A673 (cell line): ENCODE measurements around the gene LNX1. TPM values are rescaled to one million over a fixed set of nuclear protein-coding genes. Genes with fewer than 3 reads are reported as not detected.

Experiments
- BruUV-seq: library from RNA; stranded (reverse); fragments of 400-500 nt; replicated peaks from 2 replicates; lab custom pipeline; 2021; lab: Mats Ljungman, UMichigan
- CTCF ChIA-PET: fragments of 300-600 bp; sonication (Branson Sonifier 250); formaldehyde crosslinking; loops from one replicate; lab custom pipeline; 2022; ENCODE audit warnings: antibody characterized with exemption; lab: Charles Lee
- POLR2A ChIA-PET: fragments of 300-600 bp; sonication (Branson Sonifier 250); formaldehyde crosslinking; loops from one replicate; lab custom pipeline; 2022; ENCODE audit warnings: antibody characterized with exemption; ENCODE audit not compliant: low non-redundant PET; lab: Charles Lee
- DNase-seq: peaks from one replicate; pipeline ENCODE4 v3.0.0-alpha.2; 2015; ENCODE audit warnings: low spot score
- H3K27ac ChIP-seq: fragments of 200-600 bp; sonication (generic); 2 replicates; pipeline ENCODE4 v1.5.1; 2016; ENCODE audit warnings: mixed run types, low read depth, mild to moderate bottlenecking, mixed read lengths, antibody characterized with exemption, low read length; ENCODE audit not compliant: poor library complexity, severe bottlenecking
- H3K27me3 ChIP-seq: fragments of 200-600 bp; sonication (generic); replicated peaks from 2 replicates; pipeline ENCODE4 v1.6.1; 2017; ENCODE audit warnings: mixed run types, low read depth, mild to moderate bottlenecking, mixed read lengths, antibody characterized with exemption, low read length; ENCODE audit not compliant: insufficient read depth, poor library complexity
- H3K36me3 ChIP-seq: fragments of 200-600 bp; sonication (generic); 2 replicates; pipeline ENCODE4 v1.6.1; 2016; ENCODE audit warnings: mixed run types, mild to moderate bottlenecking, mixed read lengths, antibody characterized with exemption, low read length; ENCODE audit not compliant: insufficient read depth, poor library complexity, severe bottlenecking
- H3K4me1 ChIP-seq: fragments of 200-600 bp; sonication (generic); 2 replicates; pipeline ENCODE4 v1.6.1; 2017; ENCODE audit warnings: mixed run types, mild to moderate bottlenecking, mixed read lengths, antibody characterized with exemption, low read length; ENCODE audit not compliant: insufficient read depth, poor library complexity, severe bottlenecking
- H3K4me3 ChIP-seq: fragments of 200-600 bp; sonication (generic); 2 replicates; pipeline ENCODE4 v1.5.1; 2016; ENCODE audit warnings: low read depth, mixed run types, mild to moderate bottlenecking, mixed read lengths, low read length; ENCODE audit not compliant: poor library complexity, severe bottlenecking
- H3K9me3 ChIP-seq: fragments of 200-600 bp; sonication (generic); 2 replicates; pipeline ENCODE4 v1.6.1; 2016; ENCODE audit warnings: mixed run types, low read depth, mild to moderate bottlenecking, mixed read lengths, antibody characterized with exemption, low read length; ENCODE audit not compliant: poor library complexity, severe bottlenecking
- EZH2 ChIP-seq: fragments of 200-600 bp; sonication (generic); IDR thresholded peaks from 2 replicates; pipeline ENCODE4 v1.6.1; 2017; ENCODE audit warnings: borderline replicate concordance, low read depth, mild to moderate bottlenecking, mixed read lengths, antibody characterized with exemption, low read length; ENCODE audit not compliant: poor library complexity, severe bottlenecking
- intact Hi-C: fragments of 100-400 bp; cut with micrococcal nuclease; formaldehyde crosslinking; loops from one replicate; pipeline ENCODE4 v1.10.0; 2022; ENCODE audit not compliant: unreplicated experiment
- total RNA-seq: library from RNA; stranded (reverse); gene quantifications from 2 replicates; pipeline ENCODE4 v1.2.3, GENCODE V29; 2021
- TF ChIP-seq, protein P1 (sequence below): fragments of 300-800, 200-600 bp; sonication (generic); conservative IDR thresholded peaks from 2 replicates; pipeline ENCODE4 v1.5.1; 2017; ENCODE audit warnings: low read depth, mild to moderate bottlenecking, antibody characterized with exemption, low read length, moderate library complexity, mixed read lengths

Gene LNX1
- total RNA-seq, 1 experiment from 2014 or later, result not detected

DNA sequence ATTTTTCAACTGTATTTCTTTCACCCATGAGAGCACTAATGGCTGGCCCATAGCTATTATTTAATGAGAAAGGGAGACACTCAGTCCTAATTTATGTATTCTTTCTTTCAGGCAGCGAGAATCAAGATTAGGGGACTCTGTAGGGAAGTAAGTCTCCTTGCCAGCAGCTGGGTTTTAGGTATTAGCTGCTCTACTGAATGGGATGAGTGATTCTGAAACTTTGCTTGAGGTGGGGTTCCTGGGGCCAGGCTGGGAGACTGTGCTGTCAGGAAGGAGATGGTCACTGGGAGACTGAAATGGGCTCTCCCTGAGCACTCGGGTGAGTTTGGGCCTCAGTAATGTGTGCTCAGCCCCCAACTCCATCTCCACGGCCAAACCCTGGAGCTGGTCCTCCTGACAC is 78.7 kb downstream of the LNX1 start:
- no peak for DNase-seq
- no peaks in the 10 kb centered on the region for H3K9me3 ChIP-seq
- H3K4me3 ChIP-seq, result no peak overlapping the region
- intact Hi-C loops, result no loop called here
- no TSS peak for BruUV-seq
- H3K27ac ChIP-seq, result no peak overlapping the region
- ChIA-PET POLR2A (no interaction called here), CTCF (no interaction called here)
- no peak for TF ChIP-seq EZH2
- TF ChIP-seq, protein P1, sequence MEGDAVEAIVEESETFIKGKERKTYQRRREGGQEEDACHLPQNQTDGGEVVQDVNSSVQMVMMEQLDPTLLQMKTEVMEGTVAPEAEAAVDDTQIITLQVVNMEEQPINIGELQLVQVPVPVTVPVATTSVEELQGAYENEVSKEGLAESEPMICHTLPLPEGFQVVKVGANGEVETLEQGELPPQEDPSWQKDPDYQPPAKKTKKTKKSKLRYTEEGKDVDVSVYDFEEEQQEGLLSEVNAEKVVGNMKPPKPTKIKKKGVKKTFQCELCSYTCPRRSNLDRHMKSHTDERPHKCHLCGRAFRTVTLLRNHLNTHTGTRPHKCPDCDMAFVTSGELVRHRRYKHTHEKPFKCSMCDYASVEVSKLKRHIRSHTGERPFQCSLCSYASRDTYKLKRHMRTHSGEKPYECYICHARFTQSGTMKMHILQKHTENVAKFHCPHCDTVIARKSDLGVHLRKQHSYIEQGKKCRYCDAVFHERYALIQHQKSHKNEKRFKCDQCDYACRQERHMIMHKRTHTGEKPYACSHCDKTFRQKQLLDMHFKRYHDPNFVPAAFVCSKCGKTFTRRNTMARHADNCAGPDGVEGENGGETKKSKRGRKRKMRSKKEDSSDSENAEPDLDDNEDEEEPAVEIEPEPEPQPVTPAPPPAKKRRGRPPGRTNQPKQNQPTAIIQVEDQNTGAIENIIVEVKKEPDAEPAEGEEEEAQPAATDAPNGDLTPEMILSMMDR, result no peak
- no peaks in the 10 kb centered on the region for H3K4me1 ChIP-seq
- no peaks in the 10 kb centered on the region for H3K27me3 ChIP-seq
- H3K36me3 ChIP-seq, result no peaks in the 10 kb centered on the region

DNA sequence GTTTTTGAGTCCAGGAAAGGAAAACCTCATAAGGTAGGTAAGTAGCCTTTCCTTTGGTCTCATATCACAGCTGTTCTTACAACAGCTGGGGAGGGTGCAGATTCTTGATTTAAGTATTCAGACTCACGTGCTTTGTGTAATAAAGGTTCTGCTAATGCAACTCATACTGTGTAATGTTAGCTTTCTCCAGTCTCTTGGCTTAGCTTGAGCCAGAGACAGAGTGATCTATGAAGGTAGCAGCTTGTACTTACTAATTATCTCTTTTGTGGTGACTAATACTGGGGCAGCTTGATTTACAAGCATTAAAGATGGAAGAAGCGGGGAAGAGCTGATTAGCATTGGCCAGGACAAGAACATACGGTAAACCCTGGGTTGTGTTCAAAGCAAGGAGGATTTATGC is 80.3 kb downstream of the LNX1 start:
- BruUV-seq, result no TSS peak
- intact Hi-C loops, result no loop called here
- Histone ChIP-seq H3K9me3 (no peaks in the 10 kb centered on the region), H3K4me1 (no peaks in the 10 kb centered on the region), H3K27ac (no peak overlapping the region), H3K4me3 (no peak overlapping the region), H3K36me3 (no peaks in the 10 kb centered on the region), H3K27me3 (no peaks in the 10 kb centered on the region)
- POLR2A ChIA-PET, result no interaction called here
- no peak for TF ChIP-seq EZH2
- TF ChIP-seq, protein P1, result no peak
- CTCF ChIA-PET, result no interaction called here
- no peak for DNase-seq

DNA sequence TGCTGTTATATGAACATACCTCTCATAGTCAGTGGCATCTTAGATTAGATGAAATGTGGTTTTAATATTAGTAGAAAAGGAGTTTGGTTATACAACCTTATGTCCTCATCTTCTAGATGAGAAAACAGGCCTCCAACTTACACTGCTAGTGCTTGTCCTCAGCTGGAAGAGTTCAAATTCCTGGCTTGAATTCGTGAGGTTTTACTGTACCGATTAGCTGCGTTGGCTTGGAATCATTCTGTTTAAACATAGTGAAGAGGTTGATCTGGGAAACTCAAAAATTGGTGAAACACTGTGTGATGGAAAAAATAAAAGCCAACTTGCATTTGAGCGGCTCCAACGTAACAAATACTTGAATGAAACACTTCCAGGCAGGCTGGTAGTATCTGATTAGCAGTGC is 81.0 kb downstream of the LNX1 start:
- TF ChIP-seq, protein P1, result no peak
- TF ChIP-seq EZH2, result no peak
- Histone ChIP-seq H3K36me3 (no peaks in the 10 kb centered on the region), H3K27ac (no peak overlapping the region), H3K9me3 (no peaks in the 10 kb centered on the region), H3K4me1 (no peaks in the 10 kb centered on the region), H3K4me3 (no peak overlapping the region), H3K27me3 (no peaks in the 10 kb centered on the region)
- ChIA-PET POLR2A (no interaction called here), CTCF (no interaction called here)
- intact Hi-C loops, result no loop called here
- no TSS peak for BruUV-seq
- no peak for DNase-seq
